K562 (cell line): Measurements from ENCODE around the gene PRUNE1. TPM values are rescaled to one million over a fixed set of nuclear protein-coding genes. Genes with fewer than 3 reads are reported as not detected.

Source experiments
- GATA2 ChIP-seq: sonication (generic); formaldehyde crosslinking; IDR thresholded peaks from 2 replicates; pipeline ENCODE4 v1.4.0; 2020; ENCODE audit warnings: mild to moderate bottlenecking, missing genetic modification reagents
- MGA ChIP-seq: fragments of 450-650 bp; IDR thresholded peaks from 2 replicates; pipeline ENCODE4 v1.6.1; 2016; ENCODE audit warnings: mild to moderate bottlenecking, moderate library complexity
- THAP12 ChIP-seq: fragments of 250-450 bp; sonication (Bioruptor Pico); IDR thresholded peaks from 2 replicates; pipeline ENCODE4 v1.9.0; 2021; ENCODE audit warnings: mild to moderate bottlenecking, inconsistent platforms
- ZNF507 ChIP-seq: conservative IDR thresholded peaks from 2 replicates; pipeline ENCODE4 v1.6.1; 2017; ENCODE audit warnings: missing genetic modification characterization, missing compliant biosample characterization
- polyA plus RNA-seq, 8 experiments: library from polyadenylated mRNA; depleted of rRNA in 4 of 8; stranded (reverse) in 5 of 8; unstranded in 3 of 8; fragments of >200 nt; fragmentation: Nextera tagmentation in 2 of 8; fragmentation: Illumina TruSeq in 1 of 8; extraction: Ambion mirVana in 2 of 8; extraction: Trizol in 1 of 8; gene quantifications; 2 replicates each; pipeline versions ENCODE4 v1.2.1 to v1.2.3, GENCODE V29; 2011 to 2014; ENCODE audit warnings: inconsistent platforms in 1 of 8, missing spikeins in 1 of 8
- total RNA-seq, 7 experiments: library from RNA; depleted of rRNA in 6 of 7; stranded (reverse); fragments of >200 nt in 6 of 7; fragmentation: Illumina TruSeq in 2 of 7; extraction: Trizol in 2 of 7; gene quantifications; 2 replicates each; pipeline versions ENCODE4 v1.2.1 to v1.2.3, GENCODE V29; 2011 to 2021; ENCODE audit warnings: low replicate concordance in 1 of 7
- TF ChIP-seq, protein P1 (sequence below): sonication (generic); formaldehyde crosslinking; IDR thresholded peaks from 2 replicates; pipeline ENCODE4 v1.8.1; 2023; ENCODE audit warnings: mild to moderate bottlenecking, missing genetic modification reagents, moderate library complexity
- TF ChIP-seq, protein P2 (sequence below): sonication (generic); formaldehyde crosslinking; IDR thresholded peaks from 2 replicates; pipeline ENCODE4 v1.8.1; 2023; ENCODE audit warnings: mild to moderate bottlenecking, missing genetic modification reagents

PRUNE1 gene
- total and polyA plus RNA-seq, 9 of the 15 experiments (the other 6 are each of a cell fraction or from before 2014, with no cell fraction given): 16.7 to 48.3 (median 26.2) TPM

GRCh38 chr1:151006327-151007052 is 1.8 kb upstream of the PRUNE1 start, which contains the start of gene MINDY1 (continued):
- TF ChIP-seq, protein P1, sequence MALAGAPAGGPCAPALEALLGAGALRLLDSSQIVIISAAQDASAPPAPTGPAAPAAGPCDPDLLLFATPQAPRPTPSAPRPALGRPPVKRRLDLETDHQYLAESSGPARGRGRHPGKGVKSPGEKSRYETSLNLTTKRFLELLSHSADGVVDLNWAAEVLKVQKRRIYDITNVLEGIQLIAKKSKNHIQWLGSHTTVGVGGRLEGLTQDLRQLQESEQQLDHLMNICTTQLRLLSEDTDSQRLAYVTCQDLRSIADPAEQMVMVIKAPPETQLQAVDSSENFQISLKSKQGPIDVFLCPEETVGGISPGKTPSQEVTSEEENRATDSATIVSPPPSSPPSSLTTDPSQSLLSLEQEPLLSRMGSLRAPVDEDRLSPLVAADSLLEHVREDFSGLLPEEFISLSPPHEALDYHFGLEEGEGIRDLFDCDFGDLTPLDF: 0 out of 2 replicates have a peak, but pooled peaks have one; percentile 58
- TF ChIP-seq GATA2 (CRISPR knock-in tag) (peak; percentile 36; the same call in 1 of the 2 replicates), ZNF507 (no peak), THAP12 (CRISPR knock-in tag) (0 out of 2 replicates have a peak, but pooled peaks have one; percentile 22), MGA (peak; percentile 42; the same call in 1 of the 2 replicates)
- TF ChIP-seq, protein P2, sequence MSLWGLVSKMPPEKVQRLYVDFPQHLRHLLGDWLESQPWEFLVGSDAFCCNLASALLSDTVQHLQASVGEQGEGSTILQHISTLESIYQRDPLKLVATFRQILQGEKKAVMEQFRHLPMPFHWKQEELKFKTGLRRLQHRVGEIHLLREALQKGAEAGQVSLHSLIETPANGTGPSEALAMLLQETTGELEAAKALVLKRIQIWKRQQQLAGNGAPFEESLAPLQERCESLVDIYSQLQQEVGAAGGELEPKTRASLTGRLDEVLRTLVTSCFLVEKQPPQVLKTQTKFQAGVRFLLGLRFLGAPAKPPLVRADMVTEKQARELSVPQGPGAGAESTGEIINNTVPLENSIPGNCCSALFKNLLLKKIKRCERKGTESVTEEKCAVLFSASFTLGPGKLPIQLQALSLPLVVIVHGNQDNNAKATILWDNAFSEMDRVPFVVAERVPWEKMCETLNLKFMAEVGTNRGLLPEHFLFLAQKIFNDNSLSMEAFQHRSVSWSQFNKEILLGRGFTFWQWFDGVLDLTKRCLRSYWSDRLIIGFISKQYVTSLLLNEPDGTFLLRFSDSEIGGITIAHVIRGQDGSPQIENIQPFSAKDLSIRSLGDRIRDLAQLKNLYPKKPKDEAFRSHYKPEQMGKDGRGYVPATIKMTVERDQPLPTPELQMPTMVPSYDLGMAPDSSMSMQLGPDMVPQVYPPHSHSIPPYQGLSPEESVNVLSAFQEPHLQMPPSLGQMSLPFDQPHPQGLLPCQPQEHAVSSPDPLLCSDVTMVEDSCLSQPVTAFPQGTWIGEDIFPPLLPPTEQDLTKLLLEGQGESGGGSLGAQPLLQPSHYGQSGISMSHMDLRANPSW: no peak
